ENCODE measurements around the gene SMIM22. TPM values are rescaled to one million over a fixed set of nuclear protein-coding genes. Genes with fewer than 3 reads are reported as not detected.
A peak's percentile ranks its signal among the peaks of the same experiment; 100 is the strongest.

The SMIM22 gene
- total and polyA plus RNA-seq, 12 donors, result 1.9 TPM; not detected in 11

- DNase-seq, result no peak
- no peaks in the 10 kb centered on the region for H3K9me3 ChIP-seq (replicated peaks in 1 of 3)
- no peak overlapping the region for H3K4me3 ChIP-seq
- H3K27ac ChIP-seq, result no peak overlapping the region
- peaks cover 0 to 76% of the 10 kb centered on the region in 2 donors for H3K36me3 ChIP-seq (replicated peaks in 1 of 2)
- no peak for TF ChIP-seq POLR2A (IDR thresholded peaks at IDR 0.05)
- TF ChIP-seq, protein P1, sequence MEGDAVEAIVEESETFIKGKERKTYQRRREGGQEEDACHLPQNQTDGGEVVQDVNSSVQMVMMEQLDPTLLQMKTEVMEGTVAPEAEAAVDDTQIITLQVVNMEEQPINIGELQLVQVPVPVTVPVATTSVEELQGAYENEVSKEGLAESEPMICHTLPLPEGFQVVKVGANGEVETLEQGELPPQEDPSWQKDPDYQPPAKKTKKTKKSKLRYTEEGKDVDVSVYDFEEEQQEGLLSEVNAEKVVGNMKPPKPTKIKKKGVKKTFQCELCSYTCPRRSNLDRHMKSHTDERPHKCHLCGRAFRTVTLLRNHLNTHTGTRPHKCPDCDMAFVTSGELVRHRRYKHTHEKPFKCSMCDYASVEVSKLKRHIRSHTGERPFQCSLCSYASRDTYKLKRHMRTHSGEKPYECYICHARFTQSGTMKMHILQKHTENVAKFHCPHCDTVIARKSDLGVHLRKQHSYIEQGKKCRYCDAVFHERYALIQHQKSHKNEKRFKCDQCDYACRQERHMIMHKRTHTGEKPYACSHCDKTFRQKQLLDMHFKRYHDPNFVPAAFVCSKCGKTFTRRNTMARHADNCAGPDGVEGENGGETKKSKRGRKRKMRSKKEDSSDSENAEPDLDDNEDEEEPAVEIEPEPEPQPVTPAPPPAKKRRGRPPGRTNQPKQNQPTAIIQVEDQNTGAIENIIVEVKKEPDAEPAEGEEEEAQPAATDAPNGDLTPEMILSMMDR (IDR thresholded peaks at IDR 0.05), result no peak
- H3K27me3 ChIP-seq, result no peaks in the 10 kb centered on the region
- peaks cover 0 to 5% of the 10 kb centered on the region in 2 donors for H3K4me1 ChIP-seq (replicated peaks in 1 of 2)
- intact Hi-C loops (cut with DNase I), result no loop called here
- WGBS, 4 donors, result 91 to 92% (median 92%) methylated on average over 9 to 23 of the region's 23 CpGs
Observed at GRCh38 chr16:4760221-4760910, 34.8 kb upstream of the SMIM22 start.

DNA sequence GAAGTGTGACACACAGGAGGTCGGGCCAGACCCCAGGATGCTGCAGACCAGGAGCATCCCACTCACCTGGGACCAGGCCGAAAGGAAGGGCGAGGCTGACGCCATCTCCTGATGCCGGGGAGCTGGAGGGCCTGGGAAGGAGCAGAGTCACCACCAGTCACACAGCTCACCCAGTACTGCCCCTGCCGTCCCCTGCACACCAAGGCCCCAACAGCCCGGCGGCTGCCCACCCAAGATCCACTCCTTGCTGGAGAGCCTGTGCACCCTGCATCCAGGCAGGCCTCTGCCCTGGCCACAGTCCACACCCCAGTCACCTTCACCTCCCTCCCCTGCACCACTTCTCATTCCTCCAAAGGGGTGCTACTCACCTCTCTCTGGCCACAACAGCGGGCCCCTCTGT, 33.0 kb upstream of the SMIM22 start:
- Histone ChIP-seq H3K4me1 (replicated peaks in 1 of 2) (peaks cover 8 to 15% of the 10 kb centered on the region in 2 donors), H3K27ac (no peak overlapping the region), H3K27me3 (no peaks in the 10 kb centered on the region), H3K36me3 (replicated peaks in 1 of 2) (peaks cover 0 to 73% of the 10 kb centered on the region in 2 donors), H3K9me3 (replicated peaks in 1 of 3) (no peaks in the 10 kb centered on the region), H3K4me3 (no peak overlapping the region)
- TF ChIP-seq, protein P1 (IDR thresholded peaks at IDR 0.05), result no peak
- no peak for TF ChIP-seq POLR2A (IDR thresholded peaks at IDR 0.05)
- WGBS, 4 donors, result 90 to 94% (median 93%) methylated on average over 7 to 9 of the region's 9 CpGs
- intact Hi-C loops (cut with DNase I), result no loop called here
- no peak for DNase-seq

DNA sequence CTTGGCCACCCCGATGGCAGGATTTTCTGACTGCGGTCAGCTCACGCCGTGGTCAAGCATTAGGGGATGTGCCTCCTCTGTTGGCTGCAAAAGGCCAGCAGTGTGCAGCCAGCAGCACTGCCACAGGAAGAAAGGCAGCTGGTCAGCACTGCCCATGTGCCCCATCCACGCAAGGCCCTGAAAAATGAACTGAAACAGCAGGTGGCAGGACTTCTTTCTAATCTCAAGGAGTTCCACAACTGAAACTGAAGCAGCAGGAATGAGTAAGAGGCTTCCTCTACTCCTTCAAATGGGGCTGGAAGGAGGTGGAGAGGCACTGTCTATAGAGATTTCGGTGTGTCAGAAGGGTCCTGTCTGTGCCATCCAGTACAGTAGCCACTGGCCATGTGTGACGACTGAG, 31.4 kb upstream of the SMIM22 start:
- Histone ChIP-seq H3K27ac (no peak overlapping the region), H3K4me3 (no peak overlapping the region), H3K36me3 (replicated peaks in 1 of 2) (peaks cover 0 to 61% of the 10 kb centered on the region in 2 donors), H3K4me1 (replicated peaks in 1 of 2) (peaks cover 16 to 27% of the 10 kb centered on the region in 2 donors), H3K27me3 (no peaks in the 10 kb centered on the region), H3K9me3 (replicated peaks in 1 of 3) (no peaks in the 10 kb centered on the region)
- no peak for TF ChIP-seq POLR2A (IDR thresholded peaks at IDR 0.05)
- TF ChIP-seq, protein P1 (IDR thresholded peaks at IDR 0.05), result no peak
- intact Hi-C loops (cut with DNase I), result no loop called here
- no peak for DNase-seq
- 74 to 91% (median 90%) methylated on average over 3 to 7 of the region's 7 CpGs for WGBS, 4 donors

DNA sequence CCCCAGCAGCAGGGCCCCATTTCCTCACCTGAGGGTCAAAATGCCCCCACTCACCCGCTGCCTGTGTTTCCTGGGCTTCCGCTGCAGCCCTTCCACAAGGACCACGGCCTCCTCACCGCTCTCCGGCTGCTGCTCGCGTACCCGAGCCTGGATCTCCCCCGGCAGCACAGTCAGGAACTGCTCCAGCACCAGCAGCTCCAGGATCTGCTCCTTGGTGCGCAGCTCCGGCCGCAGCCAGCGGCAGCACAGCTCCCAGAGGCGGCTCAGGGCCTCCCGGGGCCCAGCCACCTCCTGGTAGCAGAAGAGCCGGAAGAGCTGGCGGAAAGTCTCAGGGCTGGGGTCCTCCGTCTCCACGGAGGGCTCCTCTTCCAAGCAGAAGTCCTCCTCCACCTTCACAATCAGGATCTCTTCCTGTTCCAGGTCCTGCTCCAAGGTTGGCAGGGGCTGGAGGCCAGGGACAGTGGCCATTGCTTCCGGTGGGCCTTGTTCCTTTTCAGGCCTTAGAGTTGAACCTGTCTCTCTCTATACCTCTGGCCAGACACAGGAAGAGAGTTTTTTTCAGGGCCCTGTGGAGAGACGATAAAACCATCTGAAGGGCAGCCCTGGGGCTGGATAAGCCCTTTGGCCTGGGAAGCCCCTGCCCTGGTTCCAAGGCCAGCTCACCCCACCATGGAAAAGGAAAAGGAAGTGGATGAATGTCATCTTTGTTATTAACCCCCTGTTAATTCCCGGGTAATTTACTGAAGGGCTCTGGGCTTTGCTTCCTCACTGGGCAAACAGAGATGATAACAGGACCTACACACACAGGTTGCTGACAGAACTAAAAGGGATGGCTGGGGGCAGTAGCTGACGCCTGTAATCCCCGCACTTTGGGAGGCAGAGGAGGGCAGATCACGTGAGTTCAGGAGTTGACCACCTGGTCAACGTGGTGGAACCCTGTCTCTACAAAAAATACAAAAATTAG, 29.4 kb upstream of the SMIM22 start:
- Histone ChIP-seq H3K4me3 (peak overlapping the region in 1 of 4 donors; percentile 93), H3K27ac (peak overlapping the region in 1 of 5 donors; percentile 81), H3K4me1 (replicated peaks in 1 of 2) (peaks cover 21 to 31% of the 10 kb centered on the region in 2 donors), H3K9me3 (replicated peaks in 1 of 3) (no peaks in the 10 kb centered on the region), H3K36me3 (replicated peaks in 1 of 2) (peaks cover 0 to 43% of the 10 kb centered on the region in 2 donors), H3K27me3 (no peaks in the 10 kb centered on the region)
- no peak for DNase-seq
- intact Hi-C loops (cut with DNase I), result no loop called here
- TF ChIP-seq POLR2A (IDR thresholded peaks at IDR 0.05), result no peak
- TF ChIP-seq, protein P1 (IDR thresholded peaks at IDR 0.05), result no peak
- 54 to 63% (median 62%) methylated on average over 12 to 26 of the region's 26 CpGs for WGBS, 4 donors
